Stimulated activated naive CD8-positive, alpha-beta T cell treated with anti-CD3 and anti-CD28 coated beads, Interleukin-15, amount 100 ng/mL, for 72 hours (primary cell): Measurements from ENCODE around the gene MAL.

ENCODE experiments used
- ATAC-seq: fragments of 150-1000 bp; cut with Tn5 transposase; 2 replicates; pipeline ENCODE4 v1.10.0; 2021; ENCODE audit warnings: mild to moderate bottlenecking, moderate library complexity
- DNase-seq, 2 donors: peaks; one replicate each; pipeline ENCODE4 v3.0.0; 2021 to 2022
- H3K27ac Mint-ChIP-seq, 2 donors: one replicate each; pipeline ENCODE4 v1.8.0; 2022; ENCODE audit warnings: mild to moderate bottlenecking in 2 of 2, mixed read lengths in 2 of 2, moderate library complexity in 2 of 2
- H3K27me3 Mint-ChIP-seq: one replicate; pipeline ENCODE4 v1.8.0; 2022; ENCODE audit warnings: mixed read lengths
- H3K4me1 Mint-ChIP-seq: one replicate; pipeline ENCODE4 v1.8.0; 2022; ENCODE audit warnings: mild to moderate bottlenecking, mixed read lengths
- H3K4me3 Mint-ChIP-seq, 2 donors: one replicate each; pipeline ENCODE4 v1.8.0; 2022; ENCODE audit warnings: mild to moderate bottlenecking in 2 of 2, mixed read lengths in 2 of 2, moderate library complexity in 1 of 2
- H3K9me3 Mint-ChIP-seq, 2 donors: one replicate each; pipeline ENCODE4 v1.8.0; 2022; ENCODE audit warnings: mixed read lengths in 2 of 2

The MAL gene

DNA sequence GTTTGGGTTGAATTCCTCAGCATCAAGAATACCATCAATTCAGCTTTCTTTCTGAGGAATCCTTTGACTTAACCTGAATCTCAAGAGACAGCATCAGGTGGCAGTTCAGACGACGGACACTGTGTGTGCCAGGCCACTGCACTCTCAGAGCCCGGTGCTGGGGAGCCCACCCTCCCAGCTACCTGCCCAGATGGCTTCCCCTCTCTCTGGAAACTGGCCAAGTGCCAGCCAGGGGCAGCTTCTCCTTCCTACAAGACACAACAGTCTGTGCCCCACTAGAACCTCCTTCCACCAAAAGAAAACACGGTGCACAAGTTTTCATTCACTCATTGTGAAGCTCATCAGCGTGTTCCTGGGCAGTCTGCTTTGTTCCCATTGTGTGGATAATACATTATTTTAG lies 28.5 kb downstream of the MAL start:
- Mint-ChIP-seq H3K27me3 (no peaks in the 10 kb centered on the region), H3K4me3 (peak overlapping the region; percentile 34 to 37), H3K4me1 (peaks cover 93% of the 10 kb centered on the region), H3K27ac (peak overlapping the region; percentile 48 to 74), H3K9me3 (no peaks in the 10 kb centered on the region)
- ATAC-seq (no peak), DNase-seq (no peak)

DNA sequence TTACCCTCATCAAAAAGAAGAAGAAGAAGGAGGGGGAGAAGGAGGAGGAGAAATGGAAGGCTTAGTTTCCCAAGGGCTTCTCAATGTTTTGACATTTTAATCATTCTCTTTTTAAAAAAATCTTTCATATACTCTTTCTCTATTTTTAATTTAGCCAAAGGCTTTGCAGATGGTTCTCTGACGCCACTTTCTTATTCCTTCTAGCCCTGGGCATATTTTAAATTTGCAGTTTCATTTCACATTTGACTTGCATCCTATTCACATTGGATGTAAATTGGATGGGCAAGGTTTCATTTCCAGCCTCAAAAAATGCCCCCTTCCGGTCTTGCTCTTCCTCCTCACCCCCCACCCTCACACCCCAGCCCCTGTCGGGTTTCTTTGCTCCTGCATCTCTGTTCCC lies 29.8 kb downstream of the MAL start:
- Mint-ChIP-seq H3K27me3 (no peaks in the 10 kb centered on the region), H3K4me3 (peak overlapping the region; percentile 28 to 55), H3K4me1 (peaks cover 81% of the 10 kb centered on the region)

GRCh38 chr2:95056044-95056443 lies 30.5 kb downstream of the MAL start:
- H3K4me3 Mint-ChIP-seq, result peak overlapping the region; percentile 12 to 55
- peaks cover 78% of the 10 kb centered on the region for H3K4me1 Mint-ChIP-seq
- no peaks in the 10 kb centered on the region for H3K27me3 Mint-ChIP-seq
- DNase-seq (no peak), ATAC-seq (peak; percentile 21)
- H3K9me3 Mint-ChIP-seq, result no peaks in the 10 kb centered on the region
- no peak overlapping the region for H3K27ac Mint-ChIP-seq

More for the DNA sequence above, 29.8 kb downstream of the MAL start:
- Mint-ChIP-seq H3K27ac (peak overlapping the region; percentile 65 to 72), H3K9me3 (no peaks in the 10 kb centered on the region)
- ATAC-seq (no peak), DNase-seq (no peak)

- Mint-ChIP-seq H3K27ac (peak overlapping the region in 1 of 2 donors; percentile 90), H3K9me3 (no peaks in the 10 kb centered on the region), H3K4me3 (no peak overlapping the region), H3K27me3 (no peaks in the 10 kb centered on the region), H3K4me1 (peaks cover 78% of the 10 kb centered on the region)
- DNase-seq (no peak), ATAC-seq (no peak)
These were observed 31.3 kb downstream of the MAL start for GRCh38 chr2:95056461-95057459.

- no peak for ATAC-seq
- H3K27ac Mint-ChIP-seq, result peak overlapping the region in 1 of 2 donors; percentile 28
- no peaks in the 10 kb centered on the region for H3K9me3 Mint-ChIP-seq
- no peak for DNase-seq
- H3K27me3 Mint-ChIP-seq, result no peaks in the 10 kb centered on the region
- peak overlapping the region in 1 of 2 donors; percentile 31 for H3K4me3 Mint-ChIP-seq
- peaks cover 78% of the 10 kb centered on the region for H3K4me1 Mint-ChIP-seq
These were observed 32.2 kb downstream of the MAL start for GRCh38 chr2:95057535-95058370.

DNA sequence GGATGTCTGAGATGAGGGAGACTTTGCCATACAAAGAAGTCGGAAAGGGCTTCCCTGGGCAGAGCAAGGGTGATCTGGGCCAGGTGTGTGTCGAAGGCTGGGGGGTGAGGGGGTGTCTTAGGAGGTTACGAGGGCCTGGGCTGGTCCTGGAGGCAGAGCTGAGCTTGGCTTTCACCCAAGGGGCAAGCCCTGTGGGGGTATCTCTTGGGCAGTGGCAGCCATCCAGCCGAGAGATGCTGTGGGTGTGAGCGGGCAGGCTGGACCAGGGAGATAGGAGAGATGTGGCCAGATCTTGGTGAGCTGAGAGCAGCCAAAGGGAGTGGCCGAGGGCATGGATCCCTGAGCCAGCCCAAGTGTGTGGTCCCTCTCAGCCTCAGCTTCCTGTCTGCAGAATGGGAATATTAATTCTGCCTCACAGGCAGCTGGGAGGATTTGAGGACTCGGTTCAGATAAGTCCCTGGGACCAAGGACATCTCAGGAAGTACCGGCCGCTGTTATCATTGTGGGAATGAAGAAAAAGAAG lies 33.0 kb downstream of the MAL start:
- no peak for DNase-seq
- peak overlapping the region in 1 of 2 donors; percentile 28 for H3K27ac Mint-ChIP-seq
- peaks cover 78% of the 10 kb centered on the region for H3K4me1 Mint-ChIP-seq
- no peak overlapping the region for H3K4me3 Mint-ChIP-seq
- no peaks in the 10 kb centered on the region for H3K27me3 Mint-ChIP-seq
- H3K9me3 Mint-ChIP-seq, result no peaks in the 10 kb centered on the region
- no peak for ATAC-seq

DNA sequence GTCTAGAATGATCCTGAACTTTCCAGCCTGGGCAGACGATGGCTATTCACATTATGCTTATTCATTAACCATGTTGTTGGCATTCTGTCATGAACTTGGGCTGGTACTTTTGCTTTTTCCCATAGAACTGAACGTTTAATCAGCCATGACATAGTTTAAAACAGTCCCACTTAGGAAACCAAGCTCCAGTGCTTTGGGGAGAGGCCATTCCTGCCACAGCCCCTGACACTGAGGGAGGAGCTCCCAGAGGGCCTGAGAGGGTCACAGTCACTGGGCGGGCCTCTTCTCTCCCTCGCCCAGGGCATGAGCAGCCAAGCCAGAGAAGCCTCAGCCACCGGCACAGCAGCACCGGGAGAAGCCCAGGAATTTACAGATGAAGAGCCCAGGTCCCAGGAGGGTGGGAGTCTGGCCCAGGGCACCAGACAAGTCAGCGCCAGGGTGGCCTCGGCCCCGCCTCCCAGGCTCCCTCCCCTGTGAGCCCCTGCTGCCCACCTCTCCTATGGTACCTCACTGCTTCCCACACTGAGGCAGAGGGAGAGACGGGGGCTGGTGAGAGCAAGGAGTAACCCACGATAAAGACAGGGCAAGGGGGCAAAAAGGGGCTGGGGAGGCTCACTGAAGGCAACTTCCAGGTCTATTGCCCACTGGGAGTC lies 33.6 kb downstream of the MAL start:
- Mint-ChIP-seq H3K4me3 (no peak overlapping the region), H3K9me3 (no peaks in the 10 kb centered on the region), H3K27me3 (no peaks in the 10 kb centered on the region), H3K4me1 (peaks cover 78% of the 10 kb centered on the region), H3K27ac (peak overlapping the region in 1 of 2 donors; percentile 84)
- DNase-seq (peak in 1 of 2 donors; percentile 4), ATAC-seq (no peak)

- H3K4me1 Mint-ChIP-seq, result peaks cover 73% of the 10 kb centered on the region
- ATAC-seq, result no peak
- H3K27ac Mint-ChIP-seq, result peak overlapping the region in 1 of 2 donors; percentile 39
- peak in 1 of 2 donors; percentile 7 for DNase-seq
- no peaks in the 10 kb centered on the region for H3K9me3 Mint-ChIP-seq
- no peak overlapping the region for H3K4me3 Mint-ChIP-seq
- H3K27me3 Mint-ChIP-seq, result no peaks in the 10 kb centered on the region
These were observed 34.3 kb downstream of the MAL start for GRCh38 chr2:95059656-95060370.

DNA sequence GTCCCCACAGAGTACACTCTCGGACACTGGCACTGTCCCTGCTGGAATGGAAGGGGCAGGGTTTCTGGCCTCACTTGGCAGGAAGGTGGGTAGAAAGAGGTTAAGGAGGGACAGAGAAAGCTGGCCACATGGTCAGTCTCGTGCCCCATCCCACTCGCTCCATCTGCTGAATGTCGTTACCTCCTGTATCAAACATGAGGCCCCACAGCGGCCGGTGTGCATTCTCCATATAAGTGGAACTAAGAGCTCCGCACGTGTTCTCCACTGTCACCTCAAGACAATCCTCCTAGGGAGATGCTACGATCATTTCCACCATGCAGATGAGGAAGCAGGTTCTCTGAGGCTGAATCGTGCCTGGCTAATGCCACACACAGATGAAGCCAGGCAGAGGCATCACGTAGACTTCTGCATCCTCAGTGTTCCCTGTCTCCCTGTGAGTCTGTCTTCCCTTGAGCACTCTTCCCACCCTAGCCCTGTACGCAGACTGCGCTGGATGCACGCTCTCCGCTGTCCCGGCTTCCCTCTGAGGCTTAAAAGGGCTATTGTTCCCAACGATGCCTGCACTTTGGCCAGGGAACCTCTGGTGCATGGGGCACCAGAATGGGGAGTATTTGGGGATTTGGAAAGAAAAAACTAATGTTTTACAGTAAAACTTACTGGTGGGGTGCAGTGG lies 35.1 kb downstream of the MAL start:
- Mint-ChIP-seq H3K4me1 (peaks cover 66% of the 10 kb centered on the region), H3K27ac (no peak overlapping the region), H3K27me3 (no peaks in the 10 kb centered on the region), H3K9me3 (no peaks in the 10 kb centered on the region), H3K4me3 (no peak overlapping the region)
- DNase-seq (peak in 1 of 2 donors; percentile 5), ATAC-seq (no peak)

- DNase-seq (no peak), ATAC-seq (no peak)
- Mint-ChIP-seq H3K4me3 (no peak overlapping the region), H3K9me3 (no peaks in the 10 kb centered on the region), H3K27me3 (no peaks in the 10 kb centered on the region), H3K4me1 (peaks cover 60% of the 10 kb centered on the region), H3K27ac (peak overlapping the region in 1 of 2 donors; percentile 91)
These were observed 35.6 kb downstream of the MAL start for GRCh38 chr2:95061119-95061512.

GRCh38 chr2:95061601-95062183 lies 36.2 kb downstream of the MAL start:
- H3K9me3 Mint-ChIP-seq, result no peaks in the 10 kb centered on the region
- ATAC-seq (peak; percentile 75), DNase-seq (no peak)
- peak overlapping the region; percentile 18 to 60 for H3K4me3 Mint-ChIP-seq
- H3K27me3 Mint-ChIP-seq, result no peaks in the 10 kb centered on the region
- H3K27ac Mint-ChIP-seq, result peak overlapping the region; percentile 91 to 94
- peaks cover 55% of the 10 kb centered on the region for H3K4me1 Mint-ChIP-seq

DNA sequence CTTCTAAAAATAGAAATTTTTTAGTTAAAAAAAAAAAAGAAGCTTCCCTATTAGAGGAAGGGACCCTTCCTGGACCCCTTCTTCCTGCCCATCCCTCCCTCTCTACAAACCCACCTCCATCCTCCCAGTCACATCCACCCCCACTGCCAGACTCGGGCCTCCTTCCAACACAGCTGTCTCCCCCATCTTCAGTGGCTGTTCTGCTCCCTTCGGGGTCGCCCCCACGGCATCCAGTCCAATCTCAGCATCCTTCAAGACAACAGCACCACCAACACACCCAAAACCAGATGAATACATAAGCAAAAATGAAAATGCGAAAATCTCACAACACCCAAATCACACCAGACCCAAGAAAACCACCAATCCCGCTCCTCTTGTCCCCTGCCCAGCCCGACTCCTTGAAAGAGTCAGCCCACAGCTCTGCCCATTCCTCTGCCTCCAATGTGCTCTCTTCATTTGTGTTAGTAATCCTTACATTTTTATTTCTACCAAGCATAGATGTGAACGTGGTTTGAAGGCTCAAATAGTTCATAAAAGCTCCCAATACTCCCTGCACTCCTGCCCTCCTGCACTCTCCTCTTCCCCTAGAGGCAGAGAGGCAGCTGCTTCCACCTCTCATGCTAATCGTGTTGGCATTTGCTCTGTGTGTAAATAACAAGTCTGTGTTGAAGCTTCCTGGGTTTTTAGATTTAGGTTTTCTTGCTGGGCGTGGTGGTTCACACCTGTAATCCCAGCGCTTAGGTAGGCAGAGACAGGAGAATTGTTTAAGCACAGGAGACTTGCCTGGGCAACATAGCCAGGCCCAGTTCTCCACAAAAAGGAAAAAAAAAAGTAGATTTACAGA lies 37.0 kb downstream of the MAL start:
- H3K27me3 Mint-ChIP-seq, result no peaks in the 10 kb centered on the region
- H3K27ac Mint-ChIP-seq, result peak overlapping the region; percentile 89 to 94
- H3K4me1 Mint-ChIP-seq, result peaks cover 50% of the 10 kb centered on the region
- ATAC-seq, result peak; percentile 24
- DNase-seq, result peak in 1 of 2 donors; percentile 13
- H3K9me3 Mint-ChIP-seq, result no peaks in the 10 kb centered on the region
- H3K4me3 Mint-ChIP-seq, result peak overlapping the region; percentile 62 to 63
